LoVo (cell line): ENCODE results near the gene CEP131.

ENCODE experiments used
- DNase-seq: peaks from one replicate; pipeline ENCODE4 v3.0.0-alpha.2; 2016; ENCODE audit warnings: low spot score

The CEP131 gene

GRCh38 chr17:81222906-81223761 is at the start of gene CEP131:
CEP131 (minus strand) TSS chr17:81222965; CDS start chr17:81220056, 2,909 bp downstream.
- peak; percentile 99 for DNase-seq

GRCh38 chr17:81271226-81271625 is 48.5 kb upstream of the CEP131 start:
- DNase-seq = no peak

GRCh38 chr17:81270279-81270678 is 47.5 kb upstream of the CEP131 start:
- DNase-seq = no peak

- DNase-seq = no peak
Observed at GRCh38 chr17:81267390-81268067, 44.8 kb upstream of the CEP131 start.

GRCh38 chr17:81265576-81265975 is 42.8 kb upstream of the CEP131 start:
- no peak for DNase-seq

GRCh38 chr17:81264640-81265039 is 41.9 kb upstream of the CEP131 start:
- DNase-seq = no peak

GRCh38 chr17:81263371-81264181 is 40.8 kb upstream of the CEP131 start:
- DNase-seq = no peak

GRCh38 chr17:81261582-81262336 is 39.0 kb upstream of the CEP131 start:
- DNase-seq = no peak

GRCh38 chr17:81261096-81261495 is 38.3 kb upstream of the CEP131 start:
- DNase-seq = no peak

- DNase-seq = no peak
Observed at GRCh38 chr17:81260641-81261040, 37.9 kb upstream of the CEP131 start.

- DNase-seq = no peak
Observed at GRCh38 chr17:81260171-81260570, 37.4 kb upstream of the CEP131 start.

- no peak for DNase-seq
Observed at GRCh38 chr17:81259058-81259605, 36.4 kb upstream of the CEP131 start.

GRCh38 chr17:81258292-81258691 is 35.5 kb upstream of the CEP131 start:
- no peak for DNase-seq

GRCh38 chr17:81257533-81257932 is 34.8 kb upstream of the CEP131 start:
- no peak for DNase-seq

GRCh38 chr17:81256616-81257015 is 33.9 kb upstream of the CEP131 start:
- DNase-seq = no peak

- DNase-seq = no peak
Observed at GRCh38 chr17:81254955-81255717, 32.4 kb upstream of the CEP131 start.

GRCh38 chr17:81253358-81254131 is 30.8 kb upstream of the CEP131 start:
- DNase-seq = peak; percentile 17

- DNase-seq = no peak
Observed at GRCh38 chr17:81252987-81253329, 30.2 kb upstream of the CEP131 start.

GRCh38 chr17:81252326-81252986 is 29.7 kb upstream of the CEP131 start:
- DNase-seq = no peak
